H1 (cell line): Measurements from ENCODE around the gene RAPGEF6. TPM values are rescaled to one million over a fixed set of nuclear protein-coding genes. Genes with fewer than 3 reads are reported as not detected.

Experiments
- CTCF ChIA-PET: fragments of 300-600 bp; sonication (Branson Sonifier 250); formaldehyde crosslinking; loops from one replicate; lab custom pipeline; 2021; ENCODE audit not compliant: partially characterized antibody; lab: Charles Lee
- POLR2A ChIA-PET: fragments of 300-600 bp; sonication (Branson Sonifier 250); formaldehyde crosslinking; loops from one replicate; lab custom pipeline; 2021; ENCODE audit warnings: inconsistent platforms; ENCODE audit not compliant: partially characterized antibody; lab: Charles Lee
- DNase-seq, 2 experiments: peaks; one replicate each; pipeline versions ENCODE4 v3.0.0 to v3.0.0-alpha.2; 2010 to 2022; ENCODE audit warnings: low spot score in 2 of 2, low read depth in 1 of 2, mixed read lengths in 1 of 2
- FAIRE-seq: peaks from 2 replicates; lab custom pipeline; 2011; peaks lifted over from hg19 to GRCh38; lab: Jason Lieb, UNC
- H2AFZ ChIP-seq: 2 replicates; pipeline ENCODE4 v1.8.1; 2012; ENCODE audit warnings: low read length, inconsistent platforms
- H2AK5ac ChIP-seq: 2 replicates; pipeline ENCODE4 v1.6.1; 2013; ENCODE audit warnings: low read depth, low read length
- H2BK120ac ChIP-seq: replicated peaks from 2 replicates; pipeline ENCODE3; 2013; ENCODE audit warnings: low read depth, low read length, inconsistent platforms
- H2BK12ac ChIP-seq: 2 replicates; pipeline ENCODE4 v1.6.1; 2013; ENCODE audit warnings: low read depth, low read length
- H2BK15ac ChIP-seq: 2 replicates; pipeline ENCODE4 v1.6.1; 2013; ENCODE audit warnings: low read length
- H2BK20ac ChIP-seq: 2 replicates; pipeline ENCODE4 v1.6.1; 2013; ENCODE audit warnings: low read length
- H2BK5ac ChIP-seq: 2 replicates; pipeline ENCODE4 v1.6.1; 2013; ENCODE audit warnings: low read depth, low read length
- H3K14ac ChIP-seq: 2 replicates; pipeline ENCODE4 v1.6.1; 2013; ENCODE audit warnings: inconsistent platforms; ENCODE audit not compliant: insufficient read length
- H3K18ac ChIP-seq: 2 replicates; pipeline ENCODE4 v1.6.1; 2013; ENCODE audit warnings: low read length; ENCODE audit errors: extremely low read depth
- H3K23ac ChIP-seq: 2 replicates; pipeline ENCODE4 v1.6.1; 2013; ENCODE audit warnings: inconsistent platforms; ENCODE audit not compliant: insufficient read length
- H3K23me2 ChIP-seq: 2 replicates; pipeline ENCODE4 v1.6.1; 2013; ENCODE audit warnings: low read depth, low read length
- H3K27ac ChIP-seq: 2 replicates; pipeline ENCODE4 v1.6.1; 2011; ENCODE audit warnings: low read depth, low read length, inconsistent platforms
- H3K27me3 ChIP-seq, 4 experiments: replicated peaks in 1 of 4; 1 replicate in 1 of 4; 2 replicates in 3 of 4; pipeline versions ENCODE4 v1.6.1 to v1.8.1; 2011 to 2013; ENCODE audit warnings: low read length in 3 of 4, mild to moderate bottlenecking in 3 of 4, inconsistent platforms in 2 of 4, mixed read lengths in 2 of 4, moderate library complexity in 1 of 4; ENCODE audit not compliant: control insufficient read depth in 3 of 4, insufficient read depth in 3 of 4; ENCODE audit errors: extremely low read depth in 1 of 4
- H3K36me3 ChIP-seq, 4 experiments: 2 replicates each; pipeline versions ENCODE4 v1.6.1 to v1.8.1; 2011 to 2013; ENCODE audit warnings: mild to moderate bottlenecking in 4 of 4, low read length in 3 of 4, moderate library complexity in 2 of 4, control low read depth in 1 of 4, inconsistent platforms in 1 of 4; ENCODE audit not compliant: insufficient read depth in 4 of 4, control insufficient read depth in 2 of 4
- H3K4ac ChIP-seq: replicated peaks from 2 replicates; pipeline ENCODE3; 2013; ENCODE audit warnings: low read length, low read depth, mixed read lengths, inconsistent platforms; ENCODE audit not compliant: insufficient read length
- H3K4me1 ChIP-seq, 4 experiments: replicated peaks in 1 of 4; 1 replicate in 1 of 4; 2 replicates in 3 of 4; pipeline versions ENCODE4 v1.6.1 to v1.8.1; 2011 to 2013; ENCODE audit warnings: low read length in 3 of 4, inconsistent platforms in 2 of 4, mixed read lengths in 1 of 4; ENCODE audit not compliant: insufficient read depth in 4 of 4, control insufficient read depth in 3 of 4
- H3K4me2 ChIP-seq, 2 experiments: 2 replicates each; pipeline versions ENCODE4 v1.6.1 to v1.8.1; 2011 to 2013; ENCODE audit warnings: low read depth in 2 of 2, low read length in 2 of 2, control low read depth in 1 of 2, inconsistent platforms in 1 of 2, mild to moderate bottlenecking in 1 of 2; ENCODE audit not compliant: insufficient read depth in 1 of 2
- H3K4me3 ChIP-seq, 4 experiments: fragments of 200-600, 300-600 bp in 1 of 4; sonication (generic), shearing (Covaris generic), sonication (Bioruptor Twin) in 1 of 4; 2 replicates each; pipeline versions ENCODE4 v1.5.1 to v1.8.1; 2011 to 2016; ENCODE audit warnings: low read length in 4 of 4, low read depth in 3 of 4, control low read depth in 2 of 4, inconsistent platforms in 2 of 4, mild to moderate bottlenecking in 2 of 4, mixed read lengths in 1 of 4, moderate library complexity in 1 of 4; ENCODE audit not compliant: insufficient read depth in 2 of 4; ENCODE audit errors: extremely low read depth in 1 of 4
- H3K56ac ChIP-seq: replicated peaks from 2 replicates; pipeline ENCODE3; 2013; ENCODE audit warnings: low read depth, mild to moderate bottlenecking, mixed read lengths, low read length, inconsistent platforms; ENCODE audit not compliant: insufficient read length
- H3K79me1 ChIP-seq: 2 replicates; pipeline ENCODE4 v1.6.1; 2013; ENCODE audit warnings: low read depth, low read length, control low read depth
- H3K79me2 ChIP-seq, 2 experiments: 2 replicates each; pipeline versions ENCODE4 v1.6.1 to v1.8.1; 2012 to 2013; ENCODE audit warnings: low read length in 2 of 2, mild to moderate bottlenecking in 2 of 2, inconsistent platforms in 1 of 2; ENCODE audit not compliant: insufficient read depth in 2 of 2, control insufficient read depth in 1 of 2
- H3K9ac ChIP-seq, 4 experiments: replicated peaks in 1 of 4; 1 replicate in 1 of 4; 2 replicates in 3 of 4; pipeline versions ENCODE4 v1.6.1 to v1.8.1; 2011 to 2013; ENCODE audit warnings: low read depth in 3 of 4, low read length in 3 of 4, control low read depth in 2 of 4, mild to moderate bottlenecking in 2 of 4, moderate library complexity in 2 of 4, inconsistent platforms in 1 of 4; ENCODE audit errors: extremely low read depth in 1 of 4
- H3K9me3 ChIP-seq, 2 experiments: 2 replicates each; pipeline versions ENCODE4 v1.6.1 to v1.8.1; 2012 to 2013; ENCODE audit warnings: mild to moderate bottlenecking in 2 of 2, moderate library complexity in 2 of 2, control low read depth in 1 of 2, inconsistent platforms in 1 of 2, low read depth in 1 of 2, low read length in 1 of 2, mixed read lengths in 1 of 2; ENCODE audit not compliant: insufficient read depth in 2 of 2
- H4K20me1 ChIP-seq, 2 experiments: replicated peaks in 1 of 2; 2 replicates each; pipeline versions ENCODE3 to v1.8.1; 2011 to 2013; ENCODE audit warnings: inconsistent platforms in 2 of 2, low read length in 2 of 2, mild to moderate bottlenecking in 1 of 2; ENCODE audit not compliant: insufficient read depth in 2 of 2, control insufficient read depth in 1 of 2
- H4K5ac ChIP-seq: 2 replicates; pipeline ENCODE4 v1.6.1; 2013; ENCODE audit warnings: low read length, low read depth, mixed read lengths, inconsistent platforms; ENCODE audit not compliant: insufficient read length
- H4K8ac ChIP-seq: 2 replicates; pipeline ENCODE4 v1.8.0; 2013; ENCODE audit warnings: mild to moderate bottlenecking, moderate library complexity, low read length, inconsistent platforms; ENCODE audit not compliant: insufficient read depth; ENCODE audit errors: extremely low read depth
- H4K91ac ChIP-seq: replicated peaks from 2 replicates; pipeline ENCODE3; 2013; ENCODE audit warnings: low read length, mixed read lengths, inconsistent platforms; ENCODE audit not compliant: insufficient read length
- BACH1 ChIP-seq: IDR thresholded peaks from 2 replicates; pipeline ENCODE4 v1.6.1; 2012; ENCODE audit warnings: low read length, improper control_type of control experiment
- CEBPB ChIP-seq: IDR thresholded peaks from 2 replicates; pipeline ENCODE4 v1.6.1; 2012; ENCODE audit warnings: low read depth, low read length
- CTCF ChIP-seq, 3 experiments: IDR thresholded peaks; 1 replicate in 2 of 3; 2 replicates in 1 of 3; pipeline versions ENCODE4 v1.5.1 to v1.6.1; 2011; ENCODE audit warnings: low read length in 3 of 3, mild to moderate bottlenecking in 3 of 3, inconsistent platforms in 2 of 3, low read depth in 1 of 3, moderate library complexity in 1 of 3; ENCODE audit not compliant: insufficient read depth in 1 of 3; ENCODE audit errors: control extremely low read depth in 1 of 3
- GTF2F1 ChIP-seq: IDR thresholded peaks from 2 replicates; pipeline ENCODE4 v1.6.1; 2012; ENCODE audit warnings: low read depth, low read length, improper control_type of control experiment, borderline replicate concordance
- HDAC2 ChIP-seq, 2 experiments: fragments of 300-600 bp in 1 of 2; sonication (generic) in 1 of 2; IDR thresholded peaks; 2 replicates each; pipeline ENCODE4 v1.6.1; 2011 to 2012; ENCODE audit warnings: low read depth in 2 of 2, low read length in 2 of 2, mild to moderate bottlenecking in 2 of 2, moderate library complexity in 2 of 2, borderline replicate concordance in 1 of 2, inconsistent platforms in 1 of 2
- HDAC6 ChIP-seq: IDR thresholded peaks from one replicate; pipeline ENCODE4 v1.7.1; 2012; ENCODE audit warnings: low read depth, mild to moderate bottlenecking, inconsistent platforms, low read length, moderate library complexity
- JUND ChIP-seq: IDR thresholded peaks from 2 replicates; pipeline ENCODE4 v1.6.1; 2011; ENCODE audit warnings: mild to moderate bottlenecking, improper control_type of control experiment, low read length
- PHF8 ChIP-seq: fragments of 200-600 bp; sonication (generic); conservative IDR thresholded peaks from 2 replicates; pipeline ENCODE4 v1.7.1; 2012; ENCODE audit warnings: low read depth, mild to moderate bottlenecking, inconsistent platforms, low read length, moderate library complexity
- POLR2A ChIP-seq, 2 experiments: IDR thresholded peaks; 1 replicate in 1 of 2; 2 replicates in 1 of 2; pipeline ENCODE4 v1.6.1; 2011; ENCODE audit warnings: low read depth in 2 of 2, low read length in 2 of 2, mild to moderate bottlenecking in 2 of 2; ENCODE audit errors: control extremely low read depth in 1 of 2
- RNF2 ChIP-seq: fragments of 200-900, 300-1000 bp; sonication (generic); IDR thresholded peaks from 2 replicates; pipeline ENCODE4 v1.7.1; 2016; ENCODE audit warnings: borderline replicate concordance, low read depth, mild to moderate bottlenecking, antibody characterized with exemption, low read length; ENCODE audit not compliant: poor library complexity, severe bottlenecking; ENCODE audit errors: missing control alignments
- SIX5 ChIP-seq: IDR thresholded peaks from 2 replicates; pipeline ENCODE4 v1.6.1; 2011; ENCODE audit warnings: mild to moderate bottlenecking, low read depth, low read length
- SP2 ChIP-seq: IDR thresholded peaks from 2 replicates; pipeline ENCODE4 v1.6.1; 2012; ENCODE audit warnings: mild to moderate bottlenecking, low read length, inconsistent platforms
- WGBS, 2 experiments: shearing (Covaris generic) in 1 of 2; methylation state at CpG; one replicate each; pipeline versions ENCODE4 v1.1.6 to v1.1.7; 2013 to 2015; ENCODE audit warnings: low lambda C conversion rate in 2 of 2, mixed read lengths in 2 of 2, inconsistent platforms in 1 of 2, low coverage in 1 of 2, missing lambda C conversion rate in 1 of 2; ENCODE audit not compliant: insufficient replicate concordance in 2 of 2, insufficient coverage in 1 of 2, insufficient read length in 1 of 2; ENCODE audit errors: extremely low coverage in 1 of 2, missing lambda C conversion rate in 1 of 2; 5-methylcytosine and 5-hydroxymethylcytosine counted together
- polyA plus RNA-seq, 7 experiments: library from polyadenylated mRNA; depleted of rRNA in 3 of 7; stranded (reverse) in 5 of 7; unstranded in 2 of 7; fragments of >200 nt in 5 of 7; fragments of 200-250 nt in 2 of 7; gene quantifications; 1 replicate in 5 of 7; 2 replicates in 1 of 7; 4 replicates in 1 of 7; pipeline versions ENCODE4 v1.2.1 to v1.2.3, GENCODE V29; 2011 to 2013; ENCODE audit warnings: missing spikeins in 2 of 7, mixed read lengths in 2 of 7
- total RNA-seq: library from RNA; stranded (reverse); fragmentation: NEBNext Ultra II Directional; extraction: Animal tissue kit (Norgen Biotek cat#: 25700); gene quantifications from 2 replicates; pipeline ENCODE4 v1.2.1, GENCODE V29; 2021

RAPGEF6 gene
- total and polyA plus RNA-seq, 2 of the 8 experiments (the other 6 are each of a cell fraction or from before 2014, with no cell fraction given) = 4.8 to 20.0 TPM

- no peak overlapping the region for H4K5ac ChIP-seq
- H4K91ac ChIP-seq = no peak overlapping the region
- no peak overlapping the region for H2BK5ac ChIP-seq
- no peak overlapping the region for H3K4ac ChIP-seq
- H3K14ac ChIP-seq = no peak overlapping the region
- FAIRE-seq = no peak
- H3K9me3 ChIP-seq = no peaks in the 10 kb centered on the region
- H3K27me3 ChIP-seq = no peaks in the 10 kb centered on the region
- H3K56ac ChIP-seq = no peak overlapping the region
- H4K8ac ChIP-seq = no peak overlapping the region
- peaks cover 0 to 3% of the 10 kb centered on the region in 2 experiments for H4K20me1 ChIP-seq
- H2BK120ac ChIP-seq = no peak overlapping the region
- H3K4me2 ChIP-seq = no peak overlapping the region
- no peak overlapping the region for H2BK15ac ChIP-seq
- DNase-seq = no peak
- ChIA-PET POLR2A (interaction anchor here (0.9 kb wide), 1 partner anchor 123 kb away, joined by 3 read pairs; the partner anchor contains the start of gene CDC42SE2), CTCF (interaction anchor here (1.6 kb wide), 1 partner anchor 27 kb away, joined by 4 read pairs; no protein-coding TSS in a partner anchor)
- no peak overlapping the region for H2AK5ac ChIP-seq
- 82% methylated on average over 4 of the region's 4 CpGs; no CpG with 5 or more reads in 1 of the 2 experiments for WGBS, 2 experiments
- H3K23me2 ChIP-seq = no peaks in the 10 kb centered on the region
- no peak overlapping the region for H3K9ac ChIP-seq
- no peaks in the 10 kb centered on the region for H3K79me1 ChIP-seq
- no peak overlapping the region for H3K27ac ChIP-seq
- H2BK20ac ChIP-seq = no peak overlapping the region
- no peak overlapping the region for H3K4me3 ChIP-seq
- H3K4me1 ChIP-seq = peaks cover 0 to 4% (median 0%) of the 10 kb centered on the region in 4 experiments; a peak in 1 of 7 replicates
- H3K79me2 ChIP-seq = no peaks in the 10 kb centered on the region
- no peak overlapping the region for H2AFZ ChIP-seq
- no peak overlapping the region for H3K18ac ChIP-seq
- H2BK12ac ChIP-seq = no peak overlapping the region
- peaks cover 0 to 2% (median 0%) of the 10 kb centered on the region in 4 experiments; a peak in 1 of 8 replicates for H3K36me3 ChIP-seq
- H3K23ac ChIP-seq = no peak overlapping the region
- TF ChIP-seq CTCF (IDR thresholded peaks at IDR 0.05; ENCODE audit: control extremely low read depth in 1 of 3, insufficient read depth in 1 of 3, low read depth in 1 of 3, low read length in 3 of 3) (no peak), HDAC6 (no peak), GTF2F1 (no peak), SIX5 (no peak), POLR2A (IDR thresholded peaks at IDR 0.05; ENCODE audit: control extremely low read depth in 1 of 2, low read depth in 2 of 2, low read length in 2 of 2) (no peak), PHF8 (no peak), BACH1 (no peak), HDAC2 (IDR thresholded peaks at IDR 0.05; ENCODE audit: borderline replicate concordance in 1 of 2, low read depth in 2 of 2, low read length in 2 of 2) (no peak), RNF2 (no peak), CEBPB (no peak), JUND (no peak), SP2 (no peak)
Measured at GRCh38 chr5:131386779-131387178, 248.2 kb downstream of the RAPGEF6 start.
